ENCODE data around the gene RHEX.

DNA sequence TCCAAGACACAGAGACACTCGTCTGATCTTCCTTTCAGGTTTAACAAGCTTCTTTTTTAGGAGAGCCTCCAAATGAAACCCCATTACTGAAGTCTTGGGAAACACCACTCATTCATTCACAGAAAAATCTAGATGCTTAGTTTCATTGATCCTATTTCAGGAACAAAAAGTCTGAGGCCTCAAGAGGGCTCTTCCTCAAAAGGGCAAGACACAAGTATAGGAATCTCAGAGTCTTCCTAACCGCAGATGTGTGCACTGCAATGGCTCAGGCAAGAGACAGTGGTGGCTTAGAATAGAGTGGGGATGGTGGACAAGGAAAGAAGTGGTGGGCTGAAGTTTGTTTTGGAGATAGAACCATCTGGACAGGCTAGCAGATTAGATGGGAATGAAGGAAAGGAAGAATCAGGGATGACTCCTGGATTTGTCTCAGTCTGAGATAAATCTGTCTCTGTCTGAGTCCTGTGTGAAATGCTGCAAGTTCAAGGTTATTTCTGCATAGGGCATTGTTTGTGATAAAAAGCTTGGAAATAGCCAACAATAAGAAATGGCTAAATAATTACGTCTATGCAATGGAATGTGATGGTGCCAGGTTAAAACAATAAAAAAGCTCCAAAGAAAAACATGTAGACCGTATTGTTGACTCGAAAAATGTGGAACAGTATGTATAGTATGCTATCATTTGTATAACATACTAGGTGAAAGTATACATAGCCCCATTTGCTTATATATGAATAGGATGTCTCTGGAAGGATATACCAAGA is 20.4 kb upstream of the RHEX start:
- TF ChIP-seq, protein P1, sequence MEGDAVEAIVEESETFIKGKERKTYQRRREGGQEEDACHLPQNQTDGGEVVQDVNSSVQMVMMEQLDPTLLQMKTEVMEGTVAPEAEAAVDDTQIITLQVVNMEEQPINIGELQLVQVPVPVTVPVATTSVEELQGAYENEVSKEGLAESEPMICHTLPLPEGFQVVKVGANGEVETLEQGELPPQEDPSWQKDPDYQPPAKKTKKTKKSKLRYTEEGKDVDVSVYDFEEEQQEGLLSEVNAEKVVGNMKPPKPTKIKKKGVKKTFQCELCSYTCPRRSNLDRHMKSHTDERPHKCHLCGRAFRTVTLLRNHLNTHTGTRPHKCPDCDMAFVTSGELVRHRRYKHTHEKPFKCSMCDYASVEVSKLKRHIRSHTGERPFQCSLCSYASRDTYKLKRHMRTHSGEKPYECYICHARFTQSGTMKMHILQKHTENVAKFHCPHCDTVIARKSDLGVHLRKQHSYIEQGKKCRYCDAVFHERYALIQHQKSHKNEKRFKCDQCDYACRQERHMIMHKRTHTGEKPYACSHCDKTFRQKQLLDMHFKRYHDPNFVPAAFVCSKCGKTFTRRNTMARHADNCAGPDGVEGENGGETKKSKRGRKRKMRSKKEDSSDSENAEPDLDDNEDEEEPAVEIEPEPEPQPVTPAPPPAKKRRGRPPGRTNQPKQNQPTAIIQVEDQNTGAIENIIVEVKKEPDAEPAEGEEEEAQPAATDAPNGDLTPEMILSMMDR (IDR thresholded peaks at IDR 0.05) = no peak
- TF ChIP-seq ZNF232 (CRISPR knock-in tag; IDR thresholded peaks at IDR 0.05) = no peak
- TF ChIP-seq ZNF121 (CRISPR knock-in tag; IDR thresholded peaks at IDR 0.05) = no peak

Data from WTC11 (cell line).